ENCODE results near the gene UROS.

DNA sequence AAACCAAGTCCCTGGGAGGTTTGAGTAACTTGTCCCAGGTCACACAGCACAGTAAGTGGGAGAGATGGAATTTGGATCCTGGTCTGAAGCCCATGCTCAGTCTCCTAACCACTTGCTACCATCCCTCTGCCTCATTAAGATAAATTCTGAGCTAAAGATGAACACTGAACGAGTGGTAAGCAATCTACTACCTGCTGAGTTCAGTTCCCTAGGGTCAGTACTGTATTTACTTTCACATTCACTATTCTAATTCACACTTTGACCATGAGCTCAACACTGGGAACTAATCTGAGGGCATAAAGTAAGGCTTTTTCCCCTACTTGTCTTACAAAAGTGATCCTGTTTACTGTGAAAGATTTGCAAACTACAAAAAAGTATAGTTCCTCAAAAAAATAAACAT lies 2.4 kb downstream of the UROS start:
- no peak for TF ChIP-seq ZNF274 (IDR thresholded peaks at IDR 0.05; ENCODE audit: low read depth, low read length)
- TF ChIP-seq YY1 (IDR thresholded peaks at IDR 0.05; ENCODE audit: insufficient read depth, insufficient read length): no peak

Data from NT2/D1 (cell line).